ENCODE results near the gene FBXL17. TPM values are rescaled to one million over a fixed set of nuclear protein-coding genes. Genes with fewer than 3 reads are reported as not detected.

Gene FBXL17
- total RNA-seq, 2 donors from 2014 or later = 14.1 to 22.8 TPM

DNA sequence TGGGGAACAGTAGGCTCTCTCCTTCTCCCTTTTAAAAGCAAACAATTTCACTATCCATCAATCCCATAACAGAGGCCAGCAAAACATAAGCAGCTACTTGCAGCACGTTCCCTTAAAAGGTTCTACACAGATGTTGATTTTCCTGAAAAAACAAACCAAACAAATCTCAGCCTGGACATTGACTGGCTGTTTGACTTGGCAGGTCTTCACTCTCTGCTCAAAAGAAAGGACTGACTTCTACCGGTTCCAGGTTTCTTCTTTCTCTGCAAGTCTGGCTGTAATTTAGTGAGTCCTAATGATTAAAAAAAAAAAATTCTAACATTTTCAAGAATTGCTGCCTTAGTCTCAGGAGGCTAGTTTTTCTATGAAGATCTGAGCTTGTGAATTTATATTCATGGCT is 508.0 kb downstream of the FBXL17 start:
- Histone ChIP-seq H3K9ac (ENCODE audit: low read depth in 2 of 2, low read length in 2 of 2) (no peak overlapping the region), H3K36me3 (no peaks in the 10 kb centered on the region), H3K27me3 (no peaks in the 10 kb centered on the region), H3K4me1 (no peaks in the 10 kb centered on the region), H3K27ac (no peak overlapping the region), H3K4me3 (no peak overlapping the region), H3K9me3 (no peaks in the 10 kb centered on the region)
- no peak for DNase-seq
- intact Hi-C loops (cut with DNase I) = no loop called here
- TF ChIP-seq CTCF (IDR thresholded peaks at IDR 0.05) = no peak

- TF ChIP-seq CTCF (IDR thresholded peaks at IDR 0.05) = no peak
- H3K4me1 ChIP-seq = no peaks in the 10 kb centered on the region
Measured at GRCh38 chr5:107871023-107871422, 510.9 kb downstream of the FBXL17 start.

DNA sequence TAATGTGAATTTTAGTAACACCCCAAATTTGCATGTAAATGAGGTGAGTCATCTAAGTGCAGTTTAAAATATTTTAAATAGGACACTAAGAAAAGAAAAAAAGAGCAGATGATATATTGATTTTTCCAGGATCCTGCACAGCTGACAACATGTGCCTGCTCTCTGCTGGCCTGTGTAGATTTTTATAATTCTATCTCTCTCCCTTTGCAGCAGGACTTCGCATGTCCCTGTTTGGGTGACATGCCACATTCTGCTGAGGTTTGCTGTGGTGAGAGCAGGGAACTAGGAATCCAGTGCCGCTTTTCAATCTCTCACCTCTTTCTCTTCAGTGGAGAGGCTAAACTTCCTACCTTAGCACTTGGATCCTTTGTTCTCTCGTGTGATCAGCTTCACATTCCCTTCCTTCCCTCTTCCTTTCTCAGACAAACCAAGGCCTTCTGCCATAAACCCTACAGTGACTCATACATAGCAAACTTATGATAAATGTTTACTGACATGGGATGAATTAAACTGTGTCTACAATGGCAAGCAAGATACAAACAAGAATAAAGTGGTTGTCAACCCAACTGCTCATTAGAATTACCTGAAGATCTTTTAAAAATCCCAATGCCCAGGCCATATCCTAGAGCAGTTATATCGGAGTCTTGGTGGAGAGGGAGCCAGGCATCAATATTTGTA is 512.3 kb downstream of the FBXL17 start:
- H3K27me3 ChIP-seq = no peaks in the 10 kb centered on the region
- intact Hi-C loops (cut with DNase I) = no loop called here
- no peak for DNase-seq
- H3K4me3 ChIP-seq = no peak overlapping the region
- no peak overlapping the region for H3K27ac ChIP-seq
- H3K9ac ChIP-seq (ENCODE audit: low read depth in 2 of 2, low read length in 2 of 2) = no peak overlapping the region
- H3K9me3 ChIP-seq = no peaks in the 10 kb centered on the region
- no peaks in the 10 kb centered on the region for H3K36me3 ChIP-seq
- TF ChIP-seq CTCF (IDR thresholded peaks at IDR 0.05) = no peak
- no peaks in the 10 kb centered on the region for H3K4me1 ChIP-seq

More at GRCh38 chr5:107871023-107871422, 510.9 kb downstream of the FBXL17 start:
- intact Hi-C loops (cut with DNase I) = no loop called here
- Histone ChIP-seq H3K4me3 (no peak overlapping the region), H3K36me3 (no peaks in the 10 kb centered on the region), H3K9me3 (no peaks in the 10 kb centered on the region), H3K9ac (ENCODE audit: low read depth in 2 of 2, low read length in 2 of 2) (no peak overlapping the region), H3K27ac (no peak overlapping the region), H3K27me3 (no peaks in the 10 kb centered on the region)
- no peak for DNase-seq

DNA sequence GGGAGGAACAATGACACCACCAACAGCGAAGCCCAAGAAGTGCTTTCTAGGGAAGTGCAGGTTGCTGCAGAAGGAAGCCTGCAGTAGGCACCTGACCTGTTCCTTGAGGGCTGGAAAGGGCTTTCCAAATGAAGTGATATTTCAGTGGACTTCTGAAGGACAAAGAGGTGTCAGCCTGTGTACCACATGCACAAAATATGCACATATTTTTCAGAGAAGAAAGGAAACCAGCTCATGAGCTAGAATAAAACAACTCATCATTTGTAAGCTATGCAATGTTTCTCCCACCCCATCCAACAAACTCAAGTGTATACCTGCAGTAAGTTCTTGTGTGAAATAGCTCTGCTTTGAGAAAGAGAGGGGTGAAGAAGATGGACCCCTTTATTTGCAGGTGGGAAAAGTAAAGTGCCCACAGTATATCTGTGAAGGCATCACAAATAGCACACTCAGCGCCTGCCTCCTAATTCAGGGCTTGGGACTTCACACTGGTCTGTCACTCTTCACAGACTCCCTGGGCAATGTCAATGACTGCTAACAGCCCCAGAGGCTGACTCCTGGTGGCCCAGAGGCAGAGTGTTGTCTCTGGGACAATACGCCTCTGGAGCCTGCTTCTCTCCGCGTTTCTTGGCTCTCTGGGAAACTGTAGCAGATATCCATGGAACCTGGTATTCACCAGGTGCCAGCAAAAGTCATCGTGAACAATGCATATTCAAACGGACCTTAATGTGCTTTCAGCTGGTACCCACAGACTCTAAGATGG is 513.1 kb downstream of the FBXL17 start:
- Histone ChIP-seq H3K27ac (no peak overlapping the region), H3K4me1 (no peaks in the 10 kb centered on the region), H3K27me3 (no peaks in the 10 kb centered on the region), H3K4me3 (no peak overlapping the region), H3K36me3 (no peaks in the 10 kb centered on the region), H3K9ac (ENCODE audit: low read depth in 2 of 2, low read length in 2 of 2) (no peak overlapping the region), H3K9me3 (no peaks in the 10 kb centered on the region)
- intact Hi-C loops (cut with DNase I) = no loop called here
- TF ChIP-seq CTCF (IDR thresholded peaks at IDR 0.05) = no peak
- no peak for DNase-seq

DNA sequence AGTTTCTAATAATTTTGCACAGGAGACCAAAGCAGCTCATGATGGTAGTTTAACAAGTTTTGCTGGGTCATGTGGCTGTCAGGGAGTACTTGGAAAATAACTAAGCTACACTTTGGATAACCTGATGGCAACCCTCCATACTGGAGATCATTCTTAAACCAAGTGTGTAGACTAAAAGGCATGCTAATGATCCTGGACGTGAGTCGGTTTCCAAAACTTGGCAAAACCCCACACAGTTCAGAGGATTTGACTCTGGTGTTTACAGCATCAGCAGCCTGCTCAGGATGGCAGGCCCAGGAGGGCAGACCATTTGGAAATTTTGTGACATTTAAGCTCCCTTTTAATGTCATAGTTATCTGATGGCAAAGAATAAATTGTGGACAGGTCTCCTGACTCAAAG is 514.6 kb downstream of the FBXL17 start:
- intact Hi-C loops (cut with DNase I) = no loop called here
- Histone ChIP-seq H3K27me3 (no peaks in the 10 kb centered on the region), H3K27ac (no peak overlapping the region), H3K9ac (ENCODE audit: low read depth in 2 of 2, low read length in 2 of 2) (no peak overlapping the region), H3K4me1 (no peaks in the 10 kb centered on the region), H3K36me3 (no peaks in the 10 kb centered on the region), H3K4me3 (no peak overlapping the region), H3K9me3 (no peaks in the 10 kb centered on the region)
- no peak for TF ChIP-seq CTCF (IDR thresholded peaks at IDR 0.05)
- no peak for DNase-seq
